ENCODE data around the gene LRRC32. TPM values are rescaled to one million over a fixed set of nuclear protein-coding genes. Genes with fewer than 3 reads are reported as not detected.

LRRC32 gene
- total RNA-seq, 4 donors from 2014 or later: 22.7 to 37.6 (median 31.1) TPM

GRCh38 chr11:76638270-76639197 lies 32.0 kb downstream of the LRRC32 start:
- Histone ChIP-seq H3K27ac (no peak overlapping the region), H3K4me3 (no peak overlapping the region), H3K4me1 (peaks cover 0 to 20% (median 7%) of the 10 kb centered on the region in 3 donors), H3K27me3 (no peaks in the 10 kb centered on the region), H3K9me3 (no peaks in the 10 kb centered on the region), H3K36me3 (no peaks in the 10 kb centered on the region)
- ATAC-seq: no peak
- WGBS, 2 donors (ENCODE audit: low coverage in 1 of 2): 91 to 92% methylated on average over 4 to 6 of the region's 11 CpGs
- TF ChIP-seq POLR2A (IDR thresholded peaks at IDR 0.05) (no peak), CTCF (IDR thresholded peaks at IDR 0.05) (no peak), POLR2AphosphoS5 (IDR thresholded peaks at IDR 0.05) (no peak), EP300 (IDR thresholded peaks at IDR 0.05) (no peak)

- Histone ChIP-seq H3K27me3 (no peaks in the 10 kb centered on the region), H3K4me1 (peaks cover 0 to 20% (median 7%) of the 10 kb centered on the region in 3 donors), H3K36me3 (no peaks in the 10 kb centered on the region), H3K9me3 (no peaks in the 10 kb centered on the region), H3K27ac (peak overlapping the region in 2 of 4 donors; percentile 36 to 40), H3K4me3 (no peak overlapping the region)
- peak; percentile 57 for ATAC-seq
- WGBS, 2 donors (ENCODE audit: low coverage in 1 of 2): 37 to 75% methylated on average over 4 to 6 of the region's 14 CpGs
- TF ChIP-seq EP300 (IDR thresholded peaks at IDR 0.05) (no peak), POLR2AphosphoS5 (IDR thresholded peaks at IDR 0.05) (peak; percentile 13)
Observed at GRCh38 chr11:76637491-76638269, 32.9 kb downstream of the LRRC32 start.

- no peak overlapping the region for H3K4me3 ChIP-seq
- ATAC-seq: no peak
- TF ChIP-seq POLR2A (IDR thresholded peaks at IDR 0.05) (no peak), CTCF (IDR thresholded peaks at IDR 0.05) (no peak), POLR2AphosphoS5 (IDR thresholded peaks at IDR 0.05) (no peak), EP300 (IDR thresholded peaks at IDR 0.05) (no peak)
- WGBS, 2 donors (ENCODE audit: low coverage in 1 of 2): 88 to 92% methylated on average over 2 to 3 of the region's 6 CpGs
- H3K27me3 ChIP-seq: no peaks in the 10 kb centered on the region
- peaks cover 0 to 20% (median 7%) of the 10 kb centered on the region in 3 donors for H3K4me1 ChIP-seq
- H3K36me3 ChIP-seq: no peaks in the 10 kb centered on the region
- H3K9me3 ChIP-seq: no peaks in the 10 kb centered on the region
- peak overlapping the region in 2 of 4 donors; percentile 36 to 40 for H3K27ac ChIP-seq
Observed at GRCh38 chr11:76636826-76637460, 33.6 kb downstream of the LRRC32 start.

DNA sequence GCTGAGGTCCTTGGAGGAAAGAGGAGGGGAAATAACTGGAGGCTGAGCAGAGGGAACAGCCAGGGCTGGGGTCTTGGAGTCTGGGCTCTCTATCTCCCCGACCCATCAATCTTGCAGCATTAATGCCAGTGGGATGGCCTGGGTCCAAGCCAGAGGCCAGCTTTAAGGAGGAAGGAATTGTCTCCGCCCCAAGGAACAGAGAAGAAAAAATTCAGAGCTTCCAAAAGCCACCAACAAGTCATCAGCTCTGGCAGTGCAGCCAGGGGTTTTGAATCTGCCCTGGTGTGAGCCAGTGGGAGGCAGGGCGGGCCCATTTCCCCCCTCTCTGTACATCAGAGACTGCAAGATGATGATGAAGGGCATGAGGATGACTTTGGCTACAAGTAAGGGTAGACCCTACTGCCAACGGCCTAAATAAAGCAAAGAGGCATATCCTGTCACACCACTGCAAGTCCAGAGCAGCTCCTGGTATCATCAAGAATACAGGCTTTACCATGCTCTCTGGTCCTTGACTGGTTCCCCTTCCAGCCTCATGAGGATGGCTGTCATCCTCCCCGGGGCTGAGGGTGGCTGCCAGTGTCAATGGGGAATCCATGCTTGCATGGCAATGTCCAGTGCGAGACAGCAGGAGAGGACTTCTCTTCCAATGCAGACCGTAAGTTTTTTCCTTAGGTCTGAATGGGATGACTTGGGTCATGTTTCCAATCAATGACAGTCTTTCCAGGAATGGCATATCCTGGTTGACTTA lies 34.4 kb downstream of the LRRC32 start:
- TF ChIP-seq POLR2AphosphoS5 (IDR thresholded peaks at IDR 0.05) (no peak), CTCF (IDR thresholded peaks at IDR 0.05) (no peak), EP300 (IDR thresholded peaks at IDR 0.05) (no peak), POLR2A (IDR thresholded peaks at IDR 0.05) (no peak)
- peak overlapping the region in 1 of 4 donors; percentile 36 for H3K27ac ChIP-seq
- ATAC-seq: no peak

More for the DNA sequence above, 34.4 kb downstream of the LRRC32 start:
- no peaks in the 10 kb centered on the region for H3K9me3 ChIP-seq
- H3K36me3 ChIP-seq: no peaks in the 10 kb centered on the region
- H3K4me3 ChIP-seq: no peak overlapping the region
- WGBS, 2 donors (ENCODE audit: low coverage in 1 of 2): 80 to 92% methylated on average over 2 to 3 of the region's 7 CpGs
- peaks cover 0 to 21% (median 7%) of the 10 kb centered on the region in 3 donors for H3K4me1 ChIP-seq
- H3K27me3 ChIP-seq: no peaks in the 10 kb centered on the region
